COLO829 (cell line): ENCODE measurements around the gene MEN1.

ENCODE experiments used
- DNase-seq: peaks from one replicate; pipeline ENCODE4 v3.0.0; 2012; ENCODE audit warnings: low spot score

The MEN1 gene

GRCh38 chr11:64801158-64801464 lies 9.2 kb downstream of the MEN1 start:
- no peak for DNase-seq

GRCh38 chr11:64800303-64801157 lies 9.8 kb downstream of the MEN1 start:
- DNase-seq: no peak

GRCh38 chr11:64799623-64800302 lies 10.6 kb downstream of the MEN1 start:
- DNase-seq: no peak

GRCh38 chr11:64799256-64799622 lies 11.1 kb downstream of the MEN1 start:
- DNase-seq: no peak

- no peak for DNase-seq
Measured at GRCh38 chr11:64796757-64797541, 13.4 kb downstream of the MEN1 start.

- DNase-seq: no peak
Measured at GRCh38 chr11:64796047-64796756, 14.1 kb downstream of the MEN1 start.

GRCh38 chr11:64794526-64794925 lies 15.8 kb downstream of the MEN1 start:
- no peak for DNase-seq

GRCh38 chr11:64793271-64794160 lies 16.8 kb downstream of the MEN1 start:
- DNase-seq: no peak

- DNase-seq: no peak
Measured at GRCh38 chr11:64792482-64792881, 17.9 kb downstream of the MEN1 start.

- no peak for DNase-seq
Measured at GRCh38 chr11:64791781-64792291, 18.5 kb downstream of the MEN1 start.

- no peak for DNase-seq
Measured at GRCh38 chr11:64790205-64791095, 19.9 kb downstream of the MEN1 start.

GRCh38 chr11:64789331-64790204 lies 20.8 kb downstream of the MEN1 start:
- no peak for DNase-seq

GRCh38 chr11:64788321-64789215 lies 21.8 kb downstream of the MEN1 start:
- DNase-seq: no peak

- DNase-seq: peak; percentile 50
Measured at GRCh38 chr11:64787526-64788320, 22.6 kb downstream of the MEN1 start.

- DNase-seq: no peak
Measured at GRCh38 chr11:64786308-64786707, 24.0 kb downstream of the MEN1 start.

GRCh38 chr11:64784813-64785581 lies 25.4 kb downstream of the MEN1 start:
- DNase-seq: no peak
